Mucosa of gallbladder (tissue), 1 donor: ENCODE results near the gene UBE2J1. TPM values are rescaled to one million over a fixed set of nuclear protein-coding genes. Genes with fewer than 3 reads are reported as not detected.
"Not testable (repeated sequence)": the region's sequence is repeated elsewhere in the genome, so short reads cannot be mapped to it uniquely, and the experiment has no call there.

ENCODE experiments used
- DNase-seq: peaks from one replicate; pipeline ENCODE4 v3.0.0-alpha.2; 2020; ENCODE audit warnings: low spot score
- total RNA-seq: library from RNA; stranded (reverse); gene quantifications from one replicate; pipeline ENCODE4 v1.2.1, GENCODE V29; 2021
- donor health status: DM: no; HTN: no; CAD: no.

UBE2J1 gene
- total RNA-seq, 1 donor from 2014 or later = 32.5 TPM

DNA sequence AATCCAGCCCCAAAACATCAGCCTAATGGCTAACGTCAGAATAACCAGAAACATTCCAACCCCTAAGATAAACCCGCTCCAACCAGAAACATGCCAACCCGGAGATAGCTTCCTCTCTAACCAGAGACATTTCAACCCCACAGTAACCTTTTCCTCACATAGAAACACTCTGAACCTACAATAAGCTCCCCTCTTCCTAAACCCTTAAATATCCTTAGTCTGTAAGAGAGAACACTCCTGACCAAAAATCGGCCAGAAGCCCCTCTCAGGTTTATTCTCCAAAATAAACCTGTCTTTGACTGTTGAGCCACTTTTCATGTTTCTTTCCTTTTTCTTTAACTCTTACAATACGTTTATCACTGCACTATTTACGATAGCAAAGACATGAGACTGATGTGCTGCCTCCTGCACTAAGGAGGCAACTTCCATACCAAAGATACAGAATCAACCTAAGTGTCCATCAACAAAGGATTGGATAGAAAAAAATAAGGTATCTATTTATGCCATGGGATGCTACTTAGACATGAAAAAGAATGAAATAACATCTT lies 32.4 kb downstream of the UBE2J1 start:
- no peak for DNase-seq

DNA sequence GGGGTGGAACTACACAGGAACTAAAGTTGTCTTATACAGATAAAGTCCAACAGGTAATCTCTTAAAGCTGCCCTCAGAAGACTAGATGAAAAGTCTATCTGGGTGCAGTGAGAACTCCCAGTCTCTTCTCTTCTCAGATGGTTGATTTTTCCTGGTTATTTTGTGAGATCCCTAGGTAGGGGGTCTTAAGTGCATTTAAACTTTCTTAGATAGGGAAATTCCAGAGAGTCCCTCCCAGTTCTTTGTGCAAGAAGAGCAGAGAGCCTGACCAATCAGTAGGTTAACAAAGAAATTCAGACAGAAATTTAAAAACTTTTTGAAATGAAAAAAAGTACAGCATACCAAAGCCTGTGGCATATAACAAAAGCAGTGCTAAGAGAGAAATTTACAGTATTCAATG lies 35.5 kb downstream of the UBE2J1 start:
- DNase-seq = no peak

DNA sequence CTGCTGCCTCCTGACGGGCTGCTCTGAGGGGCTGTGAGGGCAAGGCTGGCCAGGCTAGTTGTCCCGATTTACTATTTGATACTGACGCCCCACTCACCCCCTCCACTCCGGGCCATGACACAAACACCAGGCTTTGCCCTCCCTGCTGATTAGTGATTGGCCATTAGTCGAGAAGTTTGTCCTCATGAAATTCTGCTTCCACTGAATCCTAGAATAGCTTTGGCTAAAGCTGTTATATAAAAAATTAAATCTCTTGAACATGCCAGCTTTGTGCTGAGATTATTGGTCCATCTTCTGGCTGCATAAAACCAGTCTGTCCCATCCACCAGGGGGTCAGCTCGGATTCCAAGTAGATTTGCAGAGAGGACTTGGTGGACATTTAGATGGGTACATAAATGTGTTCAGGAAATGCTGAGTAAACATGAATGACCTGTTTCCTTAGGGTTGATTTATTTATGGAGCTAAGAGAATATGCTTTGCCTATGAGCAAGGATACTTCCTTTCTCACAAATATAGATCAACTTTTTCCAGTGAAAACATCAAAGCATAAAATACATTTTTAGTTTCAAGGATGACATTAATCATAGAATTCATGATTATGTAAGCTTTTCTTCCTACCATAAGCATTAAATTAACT lies 37.2 kb downstream of the UBE2J1 start, which contains the start of gene GABRR2:
TSS of gene GABRR2 (minus strand) at position 51 of the 637 bp plus-strand sequence. CDS start 134 bp downstream, outside the sequence.
- DNase-seq = no peak

DNA sequence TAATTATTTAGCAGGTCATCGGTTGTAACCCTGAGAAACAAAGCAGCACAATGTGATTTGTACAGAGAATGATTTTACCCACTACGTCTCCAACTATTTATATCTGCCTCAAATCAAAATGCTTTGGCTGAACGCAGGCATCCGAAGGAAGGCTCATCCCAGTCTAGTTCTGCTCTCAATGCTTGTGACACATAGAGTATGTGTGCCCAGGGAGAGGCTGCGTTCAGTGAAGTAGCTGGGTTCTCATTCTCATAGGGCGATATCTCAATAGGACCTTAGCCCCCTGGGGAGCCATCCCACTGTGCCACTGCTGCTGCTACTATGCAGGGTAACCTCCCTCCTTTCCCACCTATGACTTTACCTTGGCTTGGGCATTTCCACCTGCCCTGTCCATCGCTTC lies 37.8 kb downstream of the UBE2J1 start:
- DNase-seq = no peak

DNA sequence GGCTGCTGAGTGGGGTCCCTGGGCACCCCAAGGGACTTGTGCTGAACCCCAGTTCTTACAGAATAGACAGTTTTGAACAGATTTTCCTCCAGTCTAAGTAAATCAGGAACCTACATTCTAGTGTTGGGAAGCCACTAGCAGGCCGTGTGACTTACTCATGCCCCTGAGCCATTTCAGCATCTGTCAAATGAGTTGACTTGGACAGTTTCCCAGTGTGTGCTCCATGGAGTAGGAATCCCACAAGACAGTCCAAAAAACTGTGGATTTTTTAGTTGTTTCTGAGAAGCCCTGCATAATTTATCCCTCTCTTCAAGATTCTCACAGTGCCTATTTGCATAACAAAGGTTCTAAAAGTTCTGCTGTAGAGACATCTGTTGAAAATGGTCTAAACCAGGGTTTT lies 39.5 kb downstream of the UBE2J1 start:
- DNase-seq = no peak

DNA sequence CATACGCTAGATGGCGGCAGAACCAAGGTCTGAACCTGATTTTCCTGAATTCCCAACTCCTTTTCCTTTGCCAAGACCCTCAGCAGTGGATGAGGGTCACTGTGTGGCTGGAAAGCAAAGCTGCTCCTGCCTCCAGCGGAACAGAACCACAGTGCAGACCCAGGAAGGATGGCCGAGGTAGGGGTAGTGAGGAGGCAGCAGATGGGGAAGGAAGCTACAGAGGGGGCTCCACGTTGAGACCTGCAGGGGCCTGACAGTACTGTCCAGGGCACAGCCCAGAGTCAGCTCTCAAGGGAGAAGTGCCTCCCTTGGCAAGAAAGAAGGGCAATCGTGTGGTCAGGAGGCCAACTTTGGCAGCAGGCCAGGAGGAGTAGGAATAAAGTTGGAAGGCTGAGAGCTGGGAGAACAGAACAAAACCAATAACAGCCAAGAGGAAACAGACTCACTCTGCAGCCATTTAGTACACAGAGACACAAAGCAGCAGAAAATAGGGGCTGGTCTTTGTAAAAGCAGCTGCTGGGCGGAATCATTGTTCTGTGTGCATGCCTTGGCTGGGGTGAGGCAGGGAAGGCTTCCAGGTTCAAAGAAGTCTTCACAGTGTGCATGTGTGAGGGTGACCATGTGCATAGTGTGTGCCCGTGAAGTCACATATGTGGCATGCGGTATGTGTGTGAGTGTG lies 40.5 kb downstream of the UBE2J1 start:
- DNase-seq = peak; percentile 60

DNA sequence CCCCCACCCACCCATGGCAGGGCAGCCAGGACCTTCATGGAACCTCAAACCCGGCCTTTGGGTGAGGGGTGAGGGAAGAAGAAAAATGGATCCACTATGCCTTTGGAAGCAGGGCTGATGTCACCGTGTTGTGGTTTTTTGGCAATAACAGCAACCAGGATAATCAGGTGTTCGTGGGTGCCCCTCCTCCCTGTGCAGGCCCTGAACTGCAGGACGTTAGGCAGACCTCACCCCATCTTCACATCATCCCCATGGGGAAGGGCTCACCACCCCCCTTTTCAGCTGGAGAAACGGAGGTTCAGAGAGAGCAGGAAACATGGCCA lies 41.0 kb downstream of the UBE2J1 start:
- no peak for DNase-seq

DNA sequence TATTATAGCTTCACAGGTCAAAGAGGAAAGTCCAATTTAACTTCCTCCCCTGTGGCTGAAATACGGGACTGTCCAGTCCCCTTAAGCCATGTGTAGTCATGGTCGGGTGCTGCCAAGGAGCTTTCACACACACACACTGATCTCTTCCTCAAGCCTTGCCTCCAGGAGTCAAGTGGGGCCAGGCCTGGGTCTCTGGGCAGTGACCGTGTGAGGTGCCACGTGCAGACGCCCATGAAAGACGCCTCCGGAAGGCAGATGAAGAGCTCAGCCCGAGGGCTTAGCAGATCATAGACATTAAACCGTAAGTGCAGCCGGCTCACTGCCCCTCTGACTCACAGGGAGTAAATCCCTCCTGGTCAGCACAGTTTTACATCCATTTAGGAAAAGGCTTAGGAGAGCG lies 41.6 kb downstream of the UBE2J1 start:
- DNase-seq = no peak

DNA sequence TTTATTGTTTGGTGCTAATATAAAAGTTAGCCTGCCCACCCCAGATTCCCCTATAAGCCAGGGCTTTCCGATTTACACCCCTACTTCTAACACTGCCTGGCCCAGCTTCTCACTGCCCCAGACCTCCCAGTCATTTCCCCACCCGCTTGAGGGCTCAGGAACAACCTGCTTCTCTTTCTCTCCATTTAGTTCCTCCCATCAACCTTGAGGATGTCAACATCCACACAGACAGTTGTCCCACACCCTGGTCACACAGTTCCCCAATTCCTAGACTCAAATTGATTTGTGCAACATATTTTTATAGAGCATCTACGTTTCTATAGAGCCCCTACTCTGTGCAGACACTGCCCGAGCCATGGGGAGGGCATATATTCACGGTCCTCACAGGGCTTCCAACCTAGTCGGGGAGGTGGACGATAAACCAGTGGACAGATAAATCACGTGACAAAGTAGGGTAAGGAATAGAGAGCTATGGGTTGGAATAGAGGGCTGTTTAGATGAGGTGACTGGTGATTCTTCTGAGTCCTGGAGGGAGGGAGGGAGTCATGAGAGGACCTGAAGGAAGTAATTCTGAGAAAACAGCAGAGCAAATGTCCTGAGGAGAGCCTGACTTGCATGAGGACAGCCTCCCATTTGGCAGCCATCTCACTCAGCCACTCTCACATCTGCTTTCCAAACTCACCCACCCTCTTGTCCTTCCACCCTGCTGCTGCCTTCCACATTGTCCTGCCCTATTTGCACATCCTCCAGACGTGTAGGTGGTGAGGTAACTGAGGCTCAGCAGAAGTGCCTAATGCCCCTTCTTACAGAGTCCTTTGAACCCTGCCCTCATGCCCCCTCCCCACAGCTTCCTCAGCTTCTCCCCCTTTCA lies 43.8 kb downstream of the UBE2J1 start:
- no peak for DNase-seq

DNA sequence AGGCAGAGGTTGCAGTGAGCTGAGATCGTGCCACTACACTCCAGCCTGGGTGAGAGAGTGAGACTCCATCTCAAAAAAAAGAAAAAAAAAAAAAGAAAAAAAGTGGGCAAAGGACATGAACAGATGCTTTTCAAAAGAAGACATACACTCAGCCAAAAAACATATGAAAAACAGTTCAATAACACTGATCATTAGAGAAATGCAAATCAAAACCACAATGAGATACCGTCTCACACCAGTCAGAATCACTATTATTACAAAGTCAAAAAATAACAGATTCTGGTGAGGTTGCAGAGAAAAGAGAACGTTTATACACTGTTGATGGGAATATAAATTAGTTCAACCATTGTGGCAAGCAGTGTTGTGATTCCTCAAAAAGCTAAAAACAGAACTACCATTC lies 48.0 kb downstream of the UBE2J1 start:
- not testable (repeated sequence) for DNase-seq

DNA sequence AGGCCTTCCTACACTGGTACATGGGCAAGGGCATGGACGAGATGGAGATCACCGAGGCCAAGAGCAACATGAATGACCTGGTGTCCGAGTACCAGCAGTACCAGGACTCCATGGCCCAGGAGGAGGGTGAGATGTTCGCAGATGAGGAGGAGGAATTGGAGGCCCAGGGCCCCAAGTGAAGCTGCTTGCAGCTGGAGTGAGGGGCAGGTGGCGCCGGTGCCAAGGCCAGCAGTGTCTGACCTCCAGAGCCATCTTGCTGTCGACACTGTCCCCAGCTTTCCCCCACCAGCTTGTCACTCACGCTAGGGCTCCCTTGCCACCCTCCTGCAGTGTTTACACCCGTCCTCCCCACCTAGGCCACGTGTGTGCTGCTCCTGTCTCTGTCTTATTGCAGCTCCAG lies 49.6 kb downstream of the UBE2J1 start:
- DNase-seq = no peak

DNA sequence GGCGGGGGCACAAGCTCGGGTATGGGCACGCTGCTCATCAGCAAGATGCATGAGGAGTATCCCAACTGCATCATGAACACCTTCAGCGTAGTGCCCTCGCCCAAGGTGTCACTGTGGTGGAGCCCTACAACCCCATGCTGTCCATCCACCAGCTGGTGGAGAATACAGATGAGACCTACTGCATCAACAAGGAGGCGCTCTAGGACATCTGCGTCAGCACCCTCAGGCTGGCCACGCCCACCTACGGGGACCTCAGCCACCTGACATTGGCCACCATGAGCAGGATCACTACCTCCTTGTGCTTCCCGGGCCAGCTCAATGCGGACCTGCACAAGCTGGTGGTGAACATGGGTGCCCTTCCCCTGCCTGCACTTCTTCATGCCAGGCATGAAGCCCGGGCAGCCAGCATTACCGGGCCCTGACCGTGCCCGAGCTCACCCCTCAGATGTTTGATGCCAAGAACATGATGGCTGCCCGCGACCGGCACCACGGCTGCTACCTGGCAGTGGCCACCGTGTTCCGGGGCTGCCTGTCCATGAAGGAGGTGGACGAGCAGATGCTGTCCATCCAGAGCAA lies 50.2 kb downstream of the UBE2J1 start:
- no peak for DNase-seq

DNA sequence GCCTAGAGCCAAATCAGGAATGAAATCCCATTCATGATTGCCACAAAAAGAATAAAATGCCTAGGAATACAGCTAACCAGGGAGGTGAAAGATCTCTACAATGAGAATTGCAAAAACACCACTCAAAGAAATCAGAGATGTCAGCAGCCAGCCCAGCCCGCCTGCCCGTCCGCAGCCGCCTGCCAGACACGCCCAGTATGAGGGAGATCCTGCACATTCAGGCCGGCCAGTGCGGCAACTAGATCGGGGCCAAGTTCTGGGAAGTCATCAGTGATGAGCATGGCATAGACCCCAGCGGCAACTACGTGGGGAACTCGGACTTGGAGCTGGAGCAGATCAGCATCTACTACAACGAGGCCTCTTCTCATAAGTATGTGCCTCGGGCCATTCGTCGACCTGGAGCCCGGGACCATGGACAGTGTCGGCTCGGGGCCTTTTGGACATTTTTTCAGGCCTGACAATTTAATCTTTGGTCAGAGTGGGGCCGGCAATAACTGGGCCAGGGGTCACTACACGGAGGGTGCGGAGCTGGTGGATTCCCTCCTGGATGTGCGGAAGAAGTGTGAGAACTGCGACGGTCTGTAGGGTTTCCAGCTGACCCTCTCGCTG lies 50.8 kb downstream of the UBE2J1 start:
- DNase-seq = no peak

DNA sequence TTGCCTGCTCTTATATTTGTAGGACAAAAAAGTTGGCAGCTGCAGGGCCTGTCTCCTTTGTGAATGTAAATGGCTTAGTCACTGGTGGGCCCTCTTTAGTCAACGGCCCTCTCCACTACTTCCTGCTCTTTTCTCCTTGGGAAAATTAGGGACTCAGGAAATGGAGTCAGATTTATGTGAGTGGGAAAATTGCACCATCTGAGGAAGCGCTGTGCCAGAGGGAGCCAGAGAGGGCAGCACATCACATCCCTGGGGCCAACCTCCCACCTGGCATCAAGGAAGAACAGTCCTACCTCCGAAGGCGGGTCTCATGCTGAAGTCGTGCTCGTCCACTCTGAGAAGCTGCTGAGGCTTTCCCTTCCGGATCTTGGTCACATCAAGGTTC lies 53.1 kb downstream of the UBE2J1 start:
- no peak for DNase-seq

DNA sequence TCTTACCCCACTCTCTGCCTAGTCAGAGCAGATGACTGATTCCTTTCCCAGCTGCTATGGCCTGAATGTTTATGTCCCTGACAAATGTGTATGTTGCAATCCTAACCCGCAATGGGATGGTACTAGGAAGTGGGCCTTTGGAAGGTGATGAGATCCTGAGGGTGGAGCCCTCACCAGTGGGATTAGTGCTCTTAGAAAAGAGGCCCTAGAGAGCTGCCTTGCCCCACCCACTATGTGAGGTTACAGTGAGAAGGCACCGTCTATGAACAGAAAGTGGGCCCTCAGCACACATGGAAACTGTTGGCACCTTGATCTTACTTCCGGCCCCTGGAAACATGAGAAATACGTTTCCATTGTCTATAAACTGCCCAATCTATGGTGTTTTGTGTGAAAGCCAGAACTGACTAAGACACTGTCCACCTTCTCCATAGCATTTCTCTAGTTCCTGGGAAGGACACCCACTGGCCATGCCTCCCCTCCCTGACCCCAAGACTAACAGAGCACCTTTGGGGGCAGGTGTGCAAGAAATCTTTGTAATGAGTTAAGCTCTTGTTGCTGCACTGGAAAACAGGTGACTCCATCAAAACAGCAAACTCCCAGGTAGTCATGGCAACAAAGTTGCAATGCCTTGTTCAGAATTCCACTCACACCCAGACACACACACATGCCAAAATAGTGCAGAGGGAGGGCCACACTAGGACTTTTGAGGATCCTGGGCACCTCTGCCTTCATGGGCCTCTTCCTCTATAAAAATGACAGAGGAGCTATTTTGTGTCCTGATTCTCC lies 53.6 kb downstream of the UBE2J1 start:
- no peak for DNase-seq

DNA sequence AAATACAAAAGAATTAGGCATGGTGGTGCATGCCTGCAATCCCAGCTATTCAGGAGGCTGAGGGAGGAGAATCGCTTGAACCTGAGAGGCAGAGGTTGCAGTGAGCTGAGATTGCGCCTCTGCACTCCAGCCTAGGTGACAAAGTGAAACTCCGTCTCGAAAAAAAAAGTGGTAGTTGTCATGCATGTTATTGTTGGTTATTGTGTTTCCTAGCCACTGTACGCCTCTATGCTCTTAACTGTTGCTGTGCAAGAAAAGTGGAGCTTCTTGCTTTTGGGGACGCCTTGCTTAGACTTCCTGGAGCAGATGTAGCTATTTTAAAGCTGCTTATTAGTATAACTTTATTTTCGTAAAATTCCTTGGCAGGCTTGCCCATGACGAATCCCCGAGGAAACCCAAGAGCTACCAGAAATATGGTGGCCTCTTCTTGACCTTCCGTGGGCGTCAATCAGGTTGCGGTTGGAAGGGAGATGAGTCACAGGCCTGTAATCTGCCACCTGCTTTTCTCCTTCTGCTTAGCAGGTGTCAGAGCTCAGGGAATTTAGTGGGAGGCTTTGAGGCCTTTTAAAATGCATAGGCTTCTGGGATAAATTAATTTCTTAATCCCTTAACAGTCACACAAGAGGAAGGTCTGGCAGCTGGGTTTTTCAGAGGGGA lies 54.7 kb downstream of the UBE2J1 start:
- peak; percentile 72 for DNase-seq

DNA sequence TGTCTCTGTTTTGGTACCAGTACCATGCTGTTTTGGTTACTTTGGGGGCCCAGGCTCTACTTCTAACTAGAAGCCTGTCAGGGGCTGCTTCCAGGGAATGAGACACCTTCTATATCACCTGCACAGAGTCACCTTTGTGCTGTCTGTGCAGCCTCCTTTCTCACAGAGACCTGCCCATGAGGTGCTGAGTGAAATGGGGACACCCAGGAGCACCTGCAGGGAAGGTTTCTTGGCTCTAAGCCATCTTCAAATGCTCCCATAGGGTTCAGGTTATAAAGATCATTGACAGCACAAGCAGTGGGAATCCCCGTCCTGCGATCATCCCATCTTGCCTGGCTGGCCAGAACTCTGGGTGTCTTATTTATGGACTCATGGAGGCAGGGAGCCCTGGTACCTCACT lies 56.5 kb downstream of the UBE2J1 start:
- no peak for DNase-seq

DNA sequence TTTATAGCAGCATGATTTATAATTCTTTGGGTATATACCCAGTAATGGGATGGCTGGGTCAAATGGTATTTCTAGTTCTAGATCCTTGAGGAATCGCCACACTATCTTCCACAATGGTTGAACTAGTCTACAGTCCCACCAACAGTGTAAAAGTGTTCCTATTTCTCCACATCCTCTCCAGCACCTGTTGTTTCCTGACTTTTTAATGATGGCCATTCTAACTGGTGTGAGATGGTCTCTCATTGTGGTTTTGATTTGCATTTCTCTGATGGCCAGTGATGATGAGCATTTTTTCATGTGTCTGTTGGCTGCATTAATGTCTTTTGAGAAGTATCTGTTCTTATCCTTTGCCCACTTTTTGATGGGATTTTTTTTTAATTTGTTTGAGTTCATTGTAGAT lies 57.4 kb downstream of the UBE2J1 start:
- DNase-seq = not testable (repeated sequence)

DNA sequence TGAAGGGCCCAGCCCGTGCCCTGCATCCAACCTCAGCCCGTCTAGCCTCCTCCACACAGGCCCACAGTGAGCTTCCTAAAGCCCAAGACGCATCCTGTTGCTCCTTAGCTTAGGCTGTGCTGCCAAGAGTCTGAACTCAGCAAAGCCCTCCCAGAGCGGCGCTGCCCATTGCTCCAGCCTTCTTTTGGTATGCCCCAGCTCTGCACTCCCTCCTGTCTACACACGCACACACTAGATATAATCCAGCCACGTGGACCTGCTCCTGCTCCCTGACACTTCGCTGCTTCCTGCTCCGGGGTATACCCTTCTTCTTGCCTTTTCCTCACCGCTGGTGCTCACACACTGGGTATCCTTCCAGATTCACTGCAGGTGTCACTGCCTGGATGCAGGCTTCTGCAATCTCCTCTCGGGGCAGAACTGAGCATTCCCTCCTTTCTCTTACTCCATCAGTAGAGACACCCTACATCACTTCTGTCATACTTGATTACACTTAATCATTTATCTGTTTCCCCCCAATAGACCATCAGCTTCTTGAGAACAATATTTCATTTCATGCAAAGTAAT lies 61.2 kb downstream of the UBE2J1 start:
- no peak for DNase-seq
